ENCODE measurements around the gene FARP1. TPM values are rescaled to one million over a fixed set of nuclear protein-coding genes. Genes with fewer than 3 reads are reported as not detected.

The FARP1 gene
- total and polyA plus RNA-seq, 8 donors, result 11.6 to 319 (median 70.3) TPM

GRCh38 chr13:98390086-98390715 is 247.3 kb downstream of the FARP1 start:
- no peak overlapping the region for H3K27ac ChIP-seq
- no peak overlapping the region for H3K4me3 ChIP-seq
- no peak for TF ChIP-seq EP300 (IDR thresholded peaks at IDR 0.05)
- TF ChIP-seq, protein P1, sequence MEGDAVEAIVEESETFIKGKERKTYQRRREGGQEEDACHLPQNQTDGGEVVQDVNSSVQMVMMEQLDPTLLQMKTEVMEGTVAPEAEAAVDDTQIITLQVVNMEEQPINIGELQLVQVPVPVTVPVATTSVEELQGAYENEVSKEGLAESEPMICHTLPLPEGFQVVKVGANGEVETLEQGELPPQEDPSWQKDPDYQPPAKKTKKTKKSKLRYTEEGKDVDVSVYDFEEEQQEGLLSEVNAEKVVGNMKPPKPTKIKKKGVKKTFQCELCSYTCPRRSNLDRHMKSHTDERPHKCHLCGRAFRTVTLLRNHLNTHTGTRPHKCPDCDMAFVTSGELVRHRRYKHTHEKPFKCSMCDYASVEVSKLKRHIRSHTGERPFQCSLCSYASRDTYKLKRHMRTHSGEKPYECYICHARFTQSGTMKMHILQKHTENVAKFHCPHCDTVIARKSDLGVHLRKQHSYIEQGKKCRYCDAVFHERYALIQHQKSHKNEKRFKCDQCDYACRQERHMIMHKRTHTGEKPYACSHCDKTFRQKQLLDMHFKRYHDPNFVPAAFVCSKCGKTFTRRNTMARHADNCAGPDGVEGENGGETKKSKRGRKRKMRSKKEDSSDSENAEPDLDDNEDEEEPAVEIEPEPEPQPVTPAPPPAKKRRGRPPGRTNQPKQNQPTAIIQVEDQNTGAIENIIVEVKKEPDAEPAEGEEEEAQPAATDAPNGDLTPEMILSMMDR (IDR thresholded peaks at IDR 0.05), result no peak
- TF ChIP-seq POLR2AphosphoS5 (IDR thresholded peaks at IDR 0.05), result no peak
- TF ChIP-seq POLR2A (IDR thresholded peaks at IDR 0.05), result no peak
- intact Hi-C loops (cut with DNase I; ENCODE audit: low total_unique reads), result no loop called here
- DNase-seq, result peak in 1 of 2 donors; percentile 77
- H3K9me3 ChIP-seq, result no peaks in the 10 kb centered on the region
- H3K4me1 ChIP-seq, result peaks cover 0 to 5% (median 0%) of the 10 kb centered on the region in 4 donors
- 85 to 91% (median 88%) methylated on average over 6 to 11 of the region's 11 CpGs for WGBS, 5 donors
- no peaks in the 10 kb centered on the region for H3K27me3 ChIP-seq
- H3K36me3 ChIP-seq, result peaks cover 19 to 73% (median 66%) of the 10 kb centered on the region in 4 donors

DNA sequence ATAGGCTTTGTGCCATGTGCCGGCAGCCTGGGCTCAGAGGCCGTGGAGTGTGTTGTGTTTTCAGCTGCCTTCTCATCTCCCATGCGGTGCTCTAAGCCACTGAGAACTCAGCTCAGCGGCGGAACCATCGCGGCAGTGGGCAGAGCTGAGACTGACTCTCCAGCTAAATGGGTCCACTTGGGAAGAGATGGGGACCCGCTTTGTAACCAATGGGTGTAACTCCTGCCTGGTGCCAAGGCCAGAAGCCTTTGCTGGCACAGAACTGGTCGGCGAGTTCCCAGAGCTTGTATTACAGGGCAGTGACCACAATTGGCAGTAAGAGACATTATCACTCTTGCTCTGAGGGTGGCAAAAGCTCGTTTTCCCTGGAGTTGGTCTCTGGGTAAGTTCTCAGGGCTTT is 251.0 kb downstream of the FARP1 start:
- Histone ChIP-seq H3K36me3 (peaks cover 18 to 66% (median 59%) of the 10 kb centered on the region in 4 donors), H3K27me3 (no peaks in the 10 kb centered on the region), H3K9me3 (no peaks in the 10 kb centered on the region), H3K27ac (no peak overlapping the region), H3K4me3 (no peak overlapping the region), H3K4me1 (peaks cover 0 to 10% (median 4%) of the 10 kb centered on the region in 4 donors)
- intact Hi-C loops (cut with DNase I; ENCODE audit: low total_unique reads), result no loop called here
- no peak for DNase-seq
- 73 to 87% (median 81%) methylated on average over 11 of the region's 11 CpGs for WGBS, 5 donors
- no peak for TF ChIP-seq EP300 (IDR thresholded peaks at IDR 0.05)
- no peak for TF ChIP-seq POLR2AphosphoS5 (IDR thresholded peaks at IDR 0.05)
- TF ChIP-seq POLR2A (IDR thresholded peaks at IDR 0.05), result no peak

DNA sequence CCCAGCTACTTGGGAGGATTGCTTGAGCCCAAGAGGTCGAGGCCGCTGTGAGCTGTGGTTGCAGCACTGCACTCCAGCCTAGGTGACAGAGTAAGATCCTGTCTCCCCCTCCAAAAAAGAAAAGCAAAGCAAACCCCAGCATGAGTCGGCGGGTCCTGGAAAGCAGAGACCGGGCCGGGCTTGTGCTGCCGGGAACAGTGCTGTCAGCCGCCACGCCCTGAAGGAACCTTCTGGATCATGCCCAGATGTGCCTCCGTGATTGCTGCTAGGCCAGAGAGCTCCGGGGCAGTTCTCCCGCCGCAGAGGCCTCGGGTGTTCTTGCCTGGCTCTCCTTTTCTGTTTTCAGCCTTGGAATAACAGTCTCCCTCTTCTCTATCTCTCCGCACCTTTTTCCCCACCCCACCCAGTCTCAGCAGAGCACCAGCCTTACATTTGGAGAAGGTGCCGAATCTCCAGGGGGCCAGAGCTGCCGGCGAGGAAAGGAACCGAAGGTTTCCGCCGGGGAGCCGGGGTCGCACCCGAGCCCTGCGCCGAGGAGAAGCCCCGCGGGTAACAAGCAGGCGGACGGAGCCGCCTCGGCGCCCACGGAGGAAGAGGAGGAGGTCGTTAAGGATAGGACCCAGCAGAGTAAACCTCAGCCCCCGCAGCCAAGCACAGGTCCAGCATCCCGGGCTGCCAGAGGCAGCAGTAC is 252.1 kb downstream of the FARP1 start:
- no peaks in the 10 kb centered on the region for H3K27me3 ChIP-seq
- intact Hi-C loops (cut with DNase I; ENCODE audit: low total_unique reads), result no loop called here
- peaks cover 12 to 55% (median 49%) of the 10 kb centered on the region in 4 donors for H3K36me3 ChIP-seq
- no peak for DNase-seq
- H3K9me3 ChIP-seq, result no peaks in the 10 kb centered on the region
- H3K4me3 ChIP-seq, result no peak overlapping the region
- 88 to 95% (median 92%) methylated on average over 32 to 37 of the region's 37 CpGs for WGBS, 5 donors
- peaks cover 0 to 18% (median 6%) of the 10 kb centered on the region in 4 donors for H3K4me1 ChIP-seq
- TF ChIP-seq POLR2AphosphoS5 (IDR thresholded peaks at IDR 0.05) (no peak), EP300 (IDR thresholded peaks at IDR 0.05) (no peak), POLR2A (IDR thresholded peaks at IDR 0.05) (no peak)
- TF ChIP-seq, protein P1 (IDR thresholded peaks at IDR 0.05), result no peak
- no peak overlapping the region for H3K27ac ChIP-seq

DNA sequence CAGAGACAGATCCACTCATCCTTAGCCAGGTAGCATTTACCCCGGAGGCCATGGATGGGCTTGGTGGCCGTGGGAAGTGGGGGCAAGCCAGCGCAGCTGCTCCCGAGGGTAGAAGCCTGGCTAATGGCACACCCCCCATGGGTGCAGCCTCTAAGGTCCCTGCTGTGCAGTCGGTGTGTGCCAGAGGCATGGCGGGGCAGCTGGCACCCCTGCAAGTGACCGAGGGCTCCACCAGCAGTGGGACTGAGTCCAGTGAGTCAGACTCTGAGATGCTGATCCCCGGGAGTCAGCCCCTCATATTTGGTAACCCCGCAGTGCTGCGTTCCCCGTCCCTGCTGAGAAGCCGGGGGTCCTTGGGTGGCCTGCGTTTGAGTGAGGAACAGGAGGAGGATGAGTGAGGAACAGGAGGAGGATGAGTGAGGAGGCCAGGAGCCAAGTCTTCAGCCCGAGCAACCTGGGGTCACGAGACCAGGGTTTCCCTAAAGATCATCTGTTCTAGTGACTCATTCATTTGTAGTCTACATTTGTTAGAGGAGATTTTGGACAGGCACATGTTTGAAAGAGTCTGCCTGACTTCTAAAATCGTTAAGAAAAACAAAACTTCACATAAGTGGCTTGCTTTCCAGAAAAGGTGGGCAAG is 253.3 kb downstream of the FARP1 start:
- TF ChIP-seq EP300 (IDR thresholded peaks at IDR 0.05) (no peak), POLR2AphosphoS5 (IDR thresholded peaks at IDR 0.05) (no peak), POLR2A (IDR thresholded peaks at IDR 0.05) (no peak)
- TF ChIP-seq, protein P1 (IDR thresholded peaks at IDR 0.05), result no peak
- Histone ChIP-seq H3K4me3 (no peak overlapping the region), H3K4me1 (peaks cover 0 to 26% (median 6%) of the 10 kb centered on the region in 4 donors), H3K36me3 (peaks cover 11 to 43% (median 37%) of the 10 kb centered on the region in 4 donors), H3K9me3 (no peaks in the 10 kb centered on the region), H3K27me3 (no peaks in the 10 kb centered on the region), H3K27ac (peak overlapping the region in 1 of 5 donors; percentile 9)
- DNase-seq, result no peak
- 71 to 84% (median 82%) methylated on average over 10 to 16 of the region's 16 CpGs for WGBS, 5 donors
- intact Hi-C loops (cut with DNase I; ENCODE audit: low total_unique reads), result no loop called here
